HG03139 (cell line): ENCODE data around the gene SGCA.

Source experiments
- ATAC-seq: cut with Tn5 transposase; IDR thresholded peaks from one replicate; pipeline ENCODE4 v1.9.1; 2021; ENCODE audit not compliant: unreplicated experiment

Gene SGCA

DNA sequence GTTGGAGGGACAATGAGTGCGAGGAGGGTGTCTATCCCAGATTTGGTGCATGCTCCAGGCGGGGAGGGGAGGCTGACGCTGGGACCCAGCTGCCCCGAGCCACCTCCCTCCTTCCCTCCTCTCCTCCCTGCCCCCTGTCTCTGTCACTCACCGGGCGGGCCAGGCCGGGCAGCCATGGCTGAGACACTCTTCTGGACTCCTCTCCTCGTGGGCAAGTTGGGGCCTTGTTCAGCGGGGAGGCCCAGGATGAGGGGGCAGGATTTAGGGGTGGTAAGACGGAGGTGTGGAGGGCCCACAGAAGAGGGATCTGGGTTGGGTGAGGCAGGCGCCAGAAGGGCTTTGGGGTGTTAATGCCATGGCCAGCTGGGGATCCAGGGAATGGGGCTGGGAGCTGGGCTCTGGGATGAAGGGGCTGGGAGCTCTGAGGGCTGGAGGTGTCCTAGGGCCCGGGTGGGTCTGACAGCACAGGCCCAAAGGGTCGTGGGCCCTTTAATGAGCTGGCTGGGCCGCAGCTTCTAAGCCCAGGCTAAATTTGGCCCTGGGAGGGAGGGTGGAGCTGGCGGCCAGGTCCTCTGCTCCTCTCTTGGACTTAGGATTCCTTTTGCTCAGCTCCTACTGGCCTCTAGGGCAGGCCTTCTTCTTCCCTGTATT lies at the start of gene SGCA:
Gene SGCA (plus strand): TSS at position 139 of the 651 bp plus-strand sequence. CDS start 36 bp downstream, at position 175.
- ATAC-seq, result no peak

DNA sequence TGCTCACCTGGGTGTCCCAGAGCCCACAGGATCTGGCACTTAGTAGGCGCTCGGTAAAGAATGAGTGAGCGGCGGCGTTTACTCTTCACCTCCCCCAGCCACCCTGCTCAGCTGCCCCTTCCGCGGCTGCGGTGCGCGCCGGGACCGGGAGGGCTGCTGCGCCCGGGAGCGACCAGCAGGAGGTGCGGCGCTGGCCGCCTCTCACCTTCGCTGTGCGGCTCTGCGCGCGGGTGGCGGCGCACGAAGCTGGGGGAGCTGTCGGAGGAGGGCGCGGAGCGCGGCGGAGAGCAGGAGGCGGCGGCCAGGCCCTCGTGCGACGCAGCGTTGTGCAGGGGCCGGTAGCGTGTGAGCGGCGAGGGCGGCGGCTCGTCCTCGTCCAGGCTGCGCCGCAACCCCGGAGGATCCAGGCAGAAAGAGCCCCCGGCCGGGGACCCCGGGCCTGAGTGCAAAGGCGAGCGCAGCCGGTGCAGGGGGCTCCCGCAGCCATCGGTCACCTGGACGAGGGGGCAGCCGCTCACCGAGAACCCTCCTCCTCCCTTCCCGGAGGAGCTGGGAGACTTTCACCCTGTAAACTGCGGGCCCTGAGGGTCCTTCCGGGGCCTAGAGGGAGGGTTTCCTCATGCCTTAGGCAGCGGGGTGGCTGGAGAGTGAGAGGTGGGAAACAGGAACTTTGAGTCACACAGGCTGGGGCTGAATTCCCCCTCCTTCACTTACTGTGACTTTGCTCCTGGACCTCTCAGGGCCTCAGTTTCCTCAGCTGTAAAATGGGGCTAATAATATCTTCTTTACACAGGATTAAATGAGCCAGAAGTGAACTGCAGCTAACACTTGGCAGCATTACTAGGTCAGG lies 48.4 kb upstream of the SGCA start:
- ATAC-seq, result peak; percentile 52

DNA sequence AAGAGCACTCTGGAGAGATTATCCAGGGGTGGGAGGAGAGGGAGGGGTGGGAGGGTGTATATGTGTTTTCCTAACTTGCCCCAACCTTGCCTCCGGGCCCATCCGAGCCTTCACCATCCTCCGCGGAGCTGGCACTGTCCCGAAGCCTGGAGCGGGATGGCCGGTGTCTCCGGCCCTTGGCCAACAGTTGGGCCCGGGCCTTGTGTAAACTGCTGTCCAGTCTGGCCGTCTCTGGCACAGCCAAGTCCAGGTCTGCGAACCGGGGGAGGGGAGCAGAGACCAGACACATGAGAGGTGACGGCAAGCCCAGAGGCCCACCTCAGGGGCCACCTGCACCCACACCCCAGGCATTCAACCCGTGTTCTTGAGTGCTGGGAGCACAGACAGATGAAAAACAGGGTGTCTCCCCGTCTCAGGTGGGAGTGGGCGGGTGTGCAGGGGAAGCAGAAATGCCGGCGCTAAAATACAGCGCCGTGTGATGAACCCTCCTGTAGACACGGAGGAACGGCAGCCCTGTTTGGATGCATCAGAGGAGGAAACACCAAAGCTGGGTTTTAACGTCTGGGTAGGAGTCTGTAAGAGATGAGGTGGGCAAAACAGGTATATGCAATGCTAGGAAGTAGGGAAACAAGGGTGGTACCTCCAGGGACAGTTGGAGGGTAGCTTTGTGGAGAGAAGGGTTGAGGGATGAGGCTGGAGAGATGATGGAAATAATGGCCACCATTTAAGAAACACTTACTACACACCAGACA lies 47.6 kb upstream of the SGCA start:
- ATAC-seq, result no peak

DNA sequence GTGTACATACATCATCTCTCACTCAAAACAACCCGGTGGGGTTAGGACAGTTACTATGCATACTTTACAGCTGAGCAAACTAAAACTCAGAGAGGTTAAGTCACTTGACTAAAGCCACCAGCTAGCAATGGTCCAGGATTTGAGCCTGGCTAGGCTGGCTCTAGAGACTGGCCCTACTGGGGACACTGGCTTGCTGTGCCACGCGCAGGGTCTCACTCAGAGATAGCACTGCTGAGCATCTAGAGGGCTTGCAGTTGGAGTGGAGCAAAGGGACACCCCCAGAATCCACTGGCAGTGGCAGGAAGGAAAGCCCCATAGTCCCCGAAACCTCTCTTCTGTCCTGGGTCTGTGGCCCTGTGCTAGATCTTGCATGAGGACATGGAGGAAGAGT lies 47.0 kb upstream of the SGCA start:
- no peak for ATAC-seq

DNA sequence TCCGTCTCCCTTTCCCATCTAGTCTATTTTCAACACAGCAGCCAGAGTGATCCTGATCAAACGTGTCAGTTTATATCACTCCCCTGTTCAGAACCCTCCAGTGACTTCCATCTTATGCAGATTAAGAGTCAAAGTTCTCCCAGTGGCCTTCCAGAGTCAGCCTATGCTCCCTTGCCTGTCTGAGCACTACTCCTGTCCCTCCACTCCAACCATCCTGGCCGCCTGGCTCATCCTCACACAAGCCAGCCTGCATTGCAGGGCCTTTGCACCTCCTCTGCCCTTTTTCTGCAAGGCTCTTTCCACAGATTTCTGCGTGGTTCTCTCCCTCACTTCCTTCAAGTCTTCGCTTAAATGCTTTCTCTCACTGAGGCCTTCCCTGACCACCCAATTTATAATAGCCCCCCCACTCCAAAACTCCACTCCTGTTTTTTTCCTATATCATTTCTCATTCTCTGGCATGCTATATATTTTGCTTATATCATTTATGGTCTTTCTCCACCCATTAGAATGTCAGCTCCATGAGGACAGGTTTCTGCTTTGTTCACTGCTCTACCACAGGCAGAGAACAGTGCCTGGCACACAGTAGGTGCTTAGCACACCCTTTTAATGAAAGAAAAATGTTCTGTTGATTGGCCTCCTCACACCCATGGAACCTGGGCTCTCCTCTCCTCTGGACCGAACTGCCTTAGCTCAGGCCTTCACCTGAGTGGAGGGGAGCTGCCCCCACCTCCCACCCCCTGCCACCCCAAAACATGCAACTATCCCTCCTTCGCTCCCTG lies 45.1 kb upstream of the SGCA start:
- no peak for ATAC-seq

DNA sequence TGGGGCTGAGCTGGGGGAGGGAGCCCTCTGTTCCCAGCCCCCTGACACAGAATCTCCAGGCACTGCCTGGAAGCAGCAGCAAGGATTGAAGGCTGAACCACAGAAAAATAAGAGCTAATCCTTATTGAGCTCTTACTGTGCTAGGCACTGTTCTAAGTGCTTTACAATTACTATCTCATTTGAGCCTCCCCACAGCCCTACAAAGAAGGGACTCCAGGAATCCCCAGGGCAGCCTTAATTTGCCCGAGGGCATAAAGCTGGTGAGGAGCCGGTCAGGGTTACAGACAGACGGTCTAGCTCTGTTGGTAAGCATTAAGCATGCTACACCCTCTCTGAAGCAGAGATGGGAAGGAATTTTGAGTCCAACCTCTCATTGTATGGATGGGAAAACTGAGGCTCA lies 42.9 kb upstream of the SGCA start:
- ATAC-seq, result no peak

DNA sequence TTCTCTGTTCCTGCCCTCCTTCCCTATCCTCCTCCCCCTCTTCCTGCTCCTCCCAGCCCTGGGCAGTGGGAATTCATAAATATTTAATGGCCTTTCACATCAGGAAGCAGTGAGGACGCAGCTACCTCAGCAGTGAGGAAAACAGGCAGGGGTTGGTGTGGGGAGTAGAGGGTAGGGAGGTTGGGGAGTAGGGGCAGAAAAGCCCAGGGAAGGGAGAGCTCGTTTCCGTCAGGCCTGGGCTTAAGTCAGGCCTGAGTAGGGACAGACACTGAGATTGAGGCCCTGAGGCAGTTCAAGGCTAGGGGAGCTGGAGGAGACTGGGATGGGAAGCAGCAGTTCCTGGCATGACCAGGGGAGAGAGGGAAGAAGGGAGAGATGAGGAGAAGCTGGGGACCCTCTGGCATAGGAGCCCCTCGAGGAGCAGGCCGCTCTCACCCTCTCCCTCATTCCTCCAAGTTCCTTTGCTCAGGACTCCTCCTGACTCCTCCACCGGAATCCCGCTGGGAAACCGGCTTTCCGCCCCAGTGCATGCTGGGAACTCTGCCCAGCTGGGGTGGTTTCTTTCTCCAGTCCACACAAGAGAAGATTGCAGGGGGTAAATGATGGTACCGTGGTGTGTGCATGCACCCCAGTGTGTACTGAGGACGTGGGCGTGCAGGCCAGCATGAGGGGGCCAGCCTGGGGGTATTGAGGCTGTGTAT lies 42.0 kb upstream of the SGCA start:
- ATAC-seq, result no peak

DNA sequence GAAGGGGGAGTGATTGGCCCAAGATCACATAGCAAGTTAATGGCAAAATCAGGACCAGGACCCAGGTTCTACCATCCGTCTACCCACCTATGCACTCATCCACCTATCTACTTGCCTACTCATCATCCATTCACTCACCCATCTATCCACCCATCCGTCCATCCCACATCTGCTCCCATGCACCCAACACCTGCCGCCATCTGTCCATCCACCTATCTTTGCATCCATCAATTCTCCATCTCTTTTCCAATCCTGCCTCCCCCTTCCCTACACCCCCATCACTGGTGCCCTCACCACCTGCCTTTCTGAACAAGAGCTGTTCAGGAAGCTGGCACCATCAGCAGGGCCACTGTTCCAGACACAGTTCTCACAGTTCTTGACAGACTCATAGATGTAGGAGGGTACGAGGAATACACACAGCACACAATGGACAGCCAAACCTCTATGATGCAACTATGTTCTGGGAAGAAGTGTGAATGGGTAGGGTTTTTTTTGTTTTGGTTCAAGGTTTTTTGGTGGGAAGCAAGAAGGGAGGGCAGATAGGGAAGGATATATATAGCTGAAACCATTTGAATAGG lies 40.3 kb upstream of the SGCA start:
- no peak for ATAC-seq

DNA sequence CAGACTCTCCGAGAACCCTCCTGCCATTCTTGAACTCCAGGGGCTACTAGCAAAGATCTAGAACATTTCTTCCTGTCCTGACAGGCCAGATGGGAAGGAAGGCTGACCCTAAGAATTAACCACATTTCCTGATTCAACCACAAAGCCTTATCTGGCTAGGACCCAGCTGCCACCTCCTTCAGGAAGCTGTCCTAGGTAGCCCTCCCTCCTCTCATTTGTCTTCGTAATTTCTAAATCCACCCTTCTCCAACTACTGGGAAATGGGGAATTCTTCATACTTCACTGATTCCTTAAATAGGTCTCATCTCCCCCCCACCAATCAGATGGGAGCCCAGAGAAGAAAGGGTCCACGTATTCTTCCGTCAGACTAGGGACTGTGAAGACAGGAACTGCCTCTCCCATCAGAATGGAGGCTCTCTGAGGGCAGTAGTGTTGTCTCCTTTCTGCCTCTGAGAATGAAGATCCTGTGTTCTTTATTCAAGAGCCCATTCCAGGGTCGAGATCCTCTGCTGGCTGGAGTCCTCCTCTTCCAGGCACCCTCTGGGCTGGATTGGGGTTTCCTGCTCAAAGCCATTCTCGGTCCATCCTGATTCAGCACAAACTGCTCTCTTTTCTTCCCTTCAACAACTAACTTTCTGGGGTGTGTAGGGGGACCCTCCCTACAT lies 38.0 kb upstream of the SGCA start:
- no peak for ATAC-seq

DNA sequence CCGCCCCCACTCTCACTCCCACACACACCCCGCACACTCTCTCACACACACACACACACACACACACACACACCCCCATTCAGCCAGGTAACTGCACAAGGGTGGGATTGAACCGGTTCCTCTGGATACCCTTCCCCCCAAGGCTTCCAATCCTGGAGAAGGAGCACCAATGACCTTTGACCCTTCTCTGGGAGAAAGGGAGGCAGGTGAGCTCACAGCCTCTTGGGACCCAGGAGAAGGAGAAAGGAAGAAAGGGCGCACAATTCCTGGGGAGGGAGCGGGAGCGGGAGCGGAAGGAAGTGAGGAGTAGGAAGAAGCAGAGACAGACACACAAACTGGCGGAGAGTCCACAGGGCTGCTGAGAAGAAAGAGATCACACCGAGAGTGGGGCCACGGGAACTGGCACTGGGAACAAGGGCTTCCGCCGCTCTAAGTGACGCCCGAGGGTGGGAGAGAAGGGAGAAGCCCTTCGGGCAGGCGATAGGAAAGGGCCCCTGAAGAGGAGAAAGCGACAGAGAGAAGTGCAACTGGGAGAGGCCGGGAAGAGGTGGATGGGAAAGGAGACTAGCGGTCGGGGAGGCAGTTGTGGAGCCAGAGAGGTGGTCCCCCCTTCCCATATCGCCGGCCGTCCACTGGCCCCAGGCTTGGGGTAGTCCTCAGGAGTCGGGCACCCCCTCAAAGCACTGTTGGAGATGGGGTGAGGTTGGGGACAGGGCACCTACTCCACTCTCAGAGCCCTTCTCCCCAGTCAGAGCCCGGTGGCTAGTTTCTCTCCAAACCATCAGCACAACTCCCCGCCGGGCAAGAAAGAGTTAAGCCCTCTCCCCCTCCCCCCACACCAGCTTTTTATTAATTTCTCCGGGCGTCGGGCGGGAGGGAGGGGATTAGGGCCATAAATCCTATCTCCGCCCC lies 37.1 kb upstream of the SGCA start:
- no peak for ATAC-seq

DNA sequence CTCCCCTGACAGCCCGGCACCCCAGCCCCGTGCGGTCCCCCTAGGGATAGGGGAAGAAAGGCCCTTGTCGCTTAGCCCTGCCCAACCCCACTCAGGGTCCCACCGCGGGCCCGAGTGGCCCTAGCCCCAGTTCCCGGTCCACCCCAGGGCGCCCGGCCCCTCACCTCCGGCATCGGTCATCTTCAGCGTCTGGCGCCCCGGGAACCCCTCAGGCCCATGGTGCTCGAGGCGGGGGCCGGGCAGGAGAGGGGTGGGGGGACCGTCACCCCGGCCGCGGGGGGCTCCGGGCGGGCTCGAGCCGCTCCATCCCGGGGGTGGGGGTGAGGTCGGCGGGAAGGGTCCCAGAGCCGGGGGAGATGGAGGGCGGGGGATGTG lies 36.5 kb upstream of the SGCA start:
- no peak for ATAC-seq

DNA sequence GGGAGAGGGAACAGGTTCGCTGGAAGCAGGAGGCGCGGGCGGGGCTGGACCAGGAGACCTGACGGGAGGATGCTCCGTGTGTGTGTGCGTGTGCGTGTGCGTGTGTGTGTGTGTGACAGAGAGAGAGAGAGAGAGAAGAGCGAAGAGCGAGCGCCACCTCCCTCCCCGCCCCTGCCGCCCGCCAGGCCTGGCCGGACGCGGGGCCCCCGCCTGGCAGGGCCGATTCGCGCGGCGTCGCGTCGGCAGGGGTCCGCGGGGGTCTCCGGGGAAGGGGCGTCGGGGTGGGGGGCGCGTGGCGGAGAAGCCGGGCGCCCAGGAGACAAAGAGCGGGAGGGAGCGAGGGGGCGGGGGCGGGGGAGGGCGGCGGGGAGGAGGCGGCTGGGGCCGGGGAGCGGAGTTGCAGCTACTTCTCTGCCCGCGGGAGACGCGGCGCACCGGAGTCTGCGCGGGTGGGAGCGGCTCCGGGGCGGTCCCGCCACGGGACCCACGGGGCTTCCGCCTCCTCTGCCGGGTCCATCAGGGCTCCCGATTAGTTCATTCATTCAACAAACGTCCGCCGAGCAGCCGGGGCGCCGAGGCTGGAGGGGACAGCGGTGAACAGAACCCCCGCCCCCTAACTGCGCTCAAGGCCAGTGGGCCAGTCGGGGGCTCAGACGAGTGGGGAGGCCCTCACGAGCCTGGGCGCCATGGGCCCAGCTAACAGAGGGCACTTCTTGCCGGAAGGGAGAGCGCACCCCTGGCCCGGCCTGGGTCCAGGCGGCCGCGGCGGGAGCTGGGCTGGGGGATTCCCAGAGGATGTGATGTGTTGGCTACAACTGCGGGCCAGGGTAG lies 35.9 kb upstream of the SGCA start, which contains the start of gene SAMD14:
Gene SAMD14 (minus strand): TSS at position 433 of the 831 bp plus-strand sequence. CDS start 5,201 bp downstream, outside the sequence.
- ATAC-seq, result no peak

DNA sequence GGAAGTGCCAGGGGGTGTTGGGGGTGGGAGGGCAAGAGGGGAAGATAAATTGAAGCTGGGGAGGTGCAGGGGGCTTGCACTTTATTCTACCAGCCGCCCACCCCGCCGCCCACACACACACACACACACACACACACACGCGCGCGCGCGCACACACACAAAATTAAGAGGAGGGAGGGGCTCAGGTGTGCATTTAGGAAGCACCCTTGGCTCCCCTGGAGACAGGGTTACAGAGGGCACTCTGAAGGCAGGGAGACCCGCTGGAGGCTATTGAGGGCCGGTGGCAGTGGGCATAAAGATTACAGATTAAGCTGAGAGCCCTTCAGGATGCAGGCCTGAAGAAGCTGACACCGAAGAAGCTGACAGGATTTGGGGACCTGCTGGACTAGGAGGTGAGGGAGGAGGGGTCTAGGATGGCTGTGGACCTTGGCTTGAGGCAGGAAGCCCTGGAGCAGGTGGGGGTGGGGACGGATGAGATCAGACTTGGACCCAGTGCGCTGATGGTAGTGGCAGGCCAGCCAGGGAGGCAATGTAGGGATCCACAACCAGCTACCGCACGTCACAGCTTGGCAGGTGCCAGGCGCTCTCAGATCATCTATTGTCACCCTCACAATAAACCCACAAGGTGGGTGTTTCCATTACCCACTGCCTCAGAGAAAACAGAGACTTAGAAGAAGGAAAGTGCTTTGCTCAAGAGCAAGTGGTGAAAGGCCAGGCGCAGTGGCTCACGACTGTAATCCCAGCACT lies 35.1 kb upstream of the SGCA start:
- no peak for ATAC-seq

DNA sequence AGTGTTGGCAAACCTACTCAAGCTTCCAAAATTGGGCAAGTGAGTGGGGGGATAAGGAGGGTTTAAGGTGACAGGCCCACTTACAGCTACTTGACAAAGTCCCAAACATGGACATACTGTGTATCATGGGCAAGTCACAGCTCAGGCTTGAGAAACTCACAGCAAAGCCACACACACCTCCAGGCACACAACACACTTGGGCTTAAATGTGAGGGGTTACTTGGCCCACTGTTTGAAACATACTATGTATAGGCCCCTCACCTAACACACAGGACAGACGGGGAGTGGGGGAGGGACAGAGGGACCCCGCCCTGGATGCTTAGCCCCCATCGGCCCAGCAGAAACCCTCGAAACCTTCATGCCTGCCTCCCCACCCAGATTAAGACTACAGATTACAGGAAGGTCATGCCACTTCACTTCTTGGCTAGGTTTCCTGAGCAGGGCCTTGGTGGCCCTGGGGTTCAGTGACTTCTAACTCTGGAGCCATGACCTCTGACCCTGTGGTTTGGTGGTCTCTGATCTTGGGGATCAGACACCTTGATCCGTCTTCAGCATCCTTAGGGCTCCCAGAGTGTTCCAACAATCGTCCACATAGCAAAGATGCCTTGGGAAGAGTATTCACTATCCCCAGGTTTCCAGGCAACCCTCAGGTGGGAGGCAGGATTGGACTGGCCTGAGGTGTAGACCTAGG lies 33.6 kb upstream of the SGCA start:
- no peak for ATAC-seq

DNA sequence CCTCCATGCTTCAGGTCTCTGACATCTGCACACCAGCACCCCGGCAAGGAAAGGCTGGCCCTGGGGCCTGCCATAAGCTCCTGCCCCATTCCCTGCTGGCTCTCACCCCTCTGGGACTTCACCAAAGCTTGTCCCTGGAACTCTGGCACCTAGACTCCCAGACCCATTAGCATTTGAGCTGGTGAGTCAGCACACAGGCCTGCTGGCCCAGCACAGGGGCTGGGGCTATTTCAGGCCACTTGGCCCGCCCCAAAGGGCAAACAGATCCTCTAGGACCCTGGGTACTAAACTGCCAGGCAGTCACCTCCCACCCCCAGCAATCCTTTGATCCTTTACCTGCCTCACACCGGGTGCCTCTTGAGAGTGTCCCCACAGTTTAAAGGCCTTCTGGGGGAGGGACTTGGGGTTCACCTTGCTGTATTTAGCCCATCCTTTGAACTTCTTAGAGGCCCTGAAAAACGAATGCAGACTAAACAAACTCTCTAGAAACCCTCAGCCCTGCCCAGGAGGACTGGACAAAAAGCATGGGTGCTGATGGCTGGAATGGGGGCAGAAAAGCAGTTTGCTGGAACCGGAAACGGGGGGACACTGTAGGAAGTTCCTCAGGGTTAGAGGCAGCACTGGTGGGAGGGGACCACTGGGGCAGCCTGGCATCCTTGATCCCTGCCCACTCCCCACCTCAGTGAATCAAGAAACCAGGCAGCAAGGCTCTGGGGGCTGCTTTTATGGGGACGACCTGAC lies 32.6 kb upstream of the SGCA start:
- ATAC-seq, result no peak

DNA sequence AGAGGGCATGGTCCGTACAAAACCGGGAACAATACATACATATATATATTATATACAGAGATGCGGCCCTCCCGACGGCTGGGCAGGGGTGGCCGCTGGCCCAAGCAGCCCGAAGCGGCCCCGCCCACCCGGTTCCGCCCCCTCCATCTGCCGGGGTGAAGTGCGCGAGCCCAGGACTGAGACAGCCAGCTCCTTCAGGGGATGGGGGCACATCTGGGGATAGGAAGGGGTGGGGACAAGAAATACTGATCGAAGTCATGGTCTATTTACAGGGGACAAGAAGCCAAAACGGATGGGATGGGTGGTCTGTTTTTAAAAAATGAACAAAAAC lies 32.1 kb upstream of the SGCA start:
- no peak for ATAC-seq
